Stimulated activated CD4-positive, alpha-beta T cell treated with anti-CD3 and anti-CD28 coated beads, Interleukin-2, amount 100 ng/mL, for 24 hours (primary cell): ENCODE results near the gene ADARB2.

Experiments used
- DNase-seq, 2 donors: peaks; one replicate each; pipeline ENCODE4 v3.0.0-alpha.2; 2020

Gene ADARB2

GRCh38 chr10:1209355-1209979 is 527.9 kb downstream of the ADARB2 start:
- DNase-seq, result no peak

GRCh38 chr10:1208366-1209311 is 528.7 kb downstream of the ADARB2 start:
- DNase-seq, result no peak

GRCh38 chr10:1206601-1207000 is 530.7 kb downstream of the ADARB2 start:
- no peak for DNase-seq

GRCh38 chr10:1206101-1206500 is 531.2 kb downstream of the ADARB2 start:
- no peak for DNase-seq

GRCh38 chr10:1205450-1206030 is 531.8 kb downstream of the ADARB2 start:
- no peak for DNase-seq

- DNase-seq, result no peak
Observed at GRCh38 chr10:1204434-1205326, 532.6 kb downstream of the ADARB2 start.

GRCh38 chr10:1203704-1204103 is 533.6 kb downstream of the ADARB2 start:
- DNase-seq, result no peak

GRCh38 chr10:1203216-1203615 is 534.1 kb downstream of the ADARB2 start:
- no peak for DNase-seq

- no peak for DNase-seq
Observed at GRCh38 chr10:1202343-1202742, 535.0 kb downstream of the ADARB2 start.

GRCh38 chr10:1200866-1201807 is 536.2 kb downstream of the ADARB2 start:
- DNase-seq, result no peak

- no peak for DNase-seq
Observed at GRCh38 chr10:1199897-1200721, 537.2 kb downstream of the ADARB2 start.

GRCh38 chr10:1199345-1199673 is 538.0 kb downstream of the ADARB2 start:
- no peak for DNase-seq

GRCh38 chr10:1198453-1199344 is 538.6 kb downstream of the ADARB2 start:
- no peak for DNase-seq

GRCh38 chr10:1197384-1197783 is 539.9 kb downstream of the ADARB2 start:
- DNase-seq, result no peak

GRCh38 chr10:1196656-1197055 is 540.7 kb downstream of the ADARB2 start:
- DNase-seq, result no peak

GRCh38 chr10:1195828-1196227 is 541.5 kb downstream of the ADARB2 start:
- DNase-seq, result no peak

- DNase-seq, result no peak
Observed at GRCh38 chr10:1194161-1194560, 543.2 kb downstream of the ADARB2 start.

GRCh38 chr10:1193561-1193960 is 543.8 kb downstream of the ADARB2 start:
- no peak for DNase-seq

GRCh38 chr10:1191752-1192151 is 545.6 kb downstream of the ADARB2 start:
- no peak for DNase-seq
